ENCODE measurements around the gene FZD8. TPM values are rescaled to one million over a fixed set of nuclear protein-coding genes. Genes with fewer than 3 reads are reported as not detected.
A peak's percentile ranks its signal among the peaks of the same experiment; 100 is the strongest.

The FZD8 gene
- total and polyA plus RNA-seq, 4 donors: 6.5 to 20.8 (median 7.6) TPM

DNA sequence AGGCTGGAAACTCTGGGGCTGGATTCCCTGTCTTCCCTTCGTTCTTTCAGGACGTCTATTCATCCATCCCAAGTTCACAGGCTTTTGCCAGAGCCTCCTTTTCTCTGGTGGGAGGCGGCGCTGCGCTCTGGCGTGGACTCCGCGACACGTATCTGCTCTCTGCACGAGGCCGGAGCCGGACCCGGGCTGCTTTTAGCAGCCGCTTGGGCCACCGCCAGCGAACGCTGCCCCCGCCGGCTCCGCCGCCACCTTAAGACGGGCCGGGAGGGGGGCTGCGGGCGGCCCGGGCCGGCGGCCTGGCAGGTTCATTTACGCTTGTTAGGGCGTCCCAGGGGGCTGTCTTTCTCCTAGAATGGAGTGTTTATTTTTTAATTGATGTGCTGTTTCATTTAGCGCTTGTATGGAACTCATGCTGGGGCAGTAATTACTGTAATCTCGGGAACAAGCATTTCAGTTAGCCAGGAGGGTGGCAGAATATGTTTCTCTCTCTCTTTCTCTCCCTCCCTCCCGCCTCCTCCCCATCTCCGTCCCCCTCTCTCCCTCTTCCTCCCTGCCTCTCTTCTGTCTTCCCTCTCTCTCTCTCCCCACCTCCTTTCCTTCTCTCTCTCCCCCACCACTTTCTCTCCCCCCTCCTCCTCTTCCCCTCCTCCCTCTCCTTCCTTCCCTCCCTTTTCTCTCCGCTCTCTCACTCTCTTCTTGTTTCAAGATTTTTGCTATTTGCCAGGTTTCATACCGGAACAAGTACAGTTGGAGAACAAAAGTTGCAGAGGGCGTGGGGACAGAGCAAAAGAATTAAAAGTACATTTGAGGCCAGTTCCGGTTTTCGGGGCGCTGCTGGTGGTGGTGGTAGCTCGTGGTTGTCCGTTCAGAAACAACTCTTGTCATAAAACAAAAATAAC lies 1.3 kb upstream of the FZD8 start:
- no peak overlapping the region for H3K9ac ChIP-seq (ENCODE audit: insufficient read depth in 1 of 2, low read length in 2 of 2)
- no peak for TF ChIP-seq CTCF (IDR thresholded peaks at IDR 0.05; ENCODE audit: control extremely low read depth, extremely low read depth)
- no peaks in the 10 kb centered on the region for H3K36me3 ChIP-seq (ENCODE audit: control insufficient read depth in 4 of 4, insufficient read depth in 4 of 4, low read length in 4 of 4)
- WGBS, 2 donors: 1% methylated on average over 41 to 42 of the region's 42 CpGs
- H3K9me3 ChIP-seq (ENCODE audit: control insufficient read depth in 4 of 4, insufficient read depth in 3 of 4, low read length in 3 of 4): peaks cover 0 to 5% (median 2%) of the 10 kb centered on the region in 4 donors
- H3K4me1 ChIP-seq (ENCODE audit: control insufficient read depth in 5 of 5, insufficient read depth in 5 of 5, low read length in 5 of 5): peaks cover 0 to 32% (median 4%) of the 10 kb centered on the region in 5 donors
- peak; percentile 66 to 84 (median 67) for DNase-seq
- peak overlapping the region; percentile 58 for H3K4me3 ChIP-seq
- ATAC-seq (ENCODE audit: insufficient read depth, low FRiP score): no peak
- H3K27me3 ChIP-seq (ENCODE audit: control insufficient read depth in 3 of 3, insufficient read depth in 3 of 3, low read length in 2 of 3): peaks cover 0 to 23% (median 20%) of the 10 kb centered on the region in 3 donors
- H3K27ac ChIP-seq (ENCODE audit: low read depth in 1 of 2, low read length in 1 of 2): peak overlapping the region; percentile 17 to 63

DNA sequence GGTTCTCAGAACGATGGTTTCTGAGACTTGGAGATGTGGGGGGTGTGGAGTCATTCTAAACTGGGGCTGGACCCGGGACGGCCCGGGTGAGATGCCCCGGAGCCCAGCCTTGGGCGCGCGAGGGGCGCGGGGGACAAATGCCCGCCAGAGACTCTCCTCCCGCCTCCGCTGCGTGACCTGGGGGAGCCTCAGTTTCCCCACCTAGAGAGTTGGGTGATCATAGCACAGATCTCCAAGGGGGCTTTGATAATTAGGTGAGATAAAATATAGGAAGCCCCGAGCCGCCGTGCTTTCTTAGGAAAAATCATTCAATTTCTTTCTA lies 658 bp upstream of the FZD8 start:
- Histone ChIP-seq H3K27ac (ENCODE audit: low read depth in 1 of 2, low read length in 1 of 2) (peak overlapping the region in 1 of 2 donors; percentile 63), H3K36me3 (ENCODE audit: control insufficient read depth in 4 of 4, insufficient read depth in 4 of 4, low read length in 4 of 4) (no peaks in the 10 kb centered on the region), H3K4me3 (peak overlapping the region; percentile 29), H3K4me1 (ENCODE audit: control insufficient read depth in 5 of 5, insufficient read depth in 5 of 5, low read length in 5 of 5) (peaks cover 0 to 32% (median 4%) of the 10 kb centered on the region in 5 donors), H3K9ac (ENCODE audit: insufficient read depth in 1 of 2, low read length in 2 of 2) (no peak overlapping the region), H3K9me3 (ENCODE audit: control insufficient read depth in 4 of 4, insufficient read depth in 3 of 4, low read length in 3 of 4) (peaks cover 0 to 5% (median 2%) of the 10 kb centered on the region in 4 donors), H3K27me3 (ENCODE audit: control insufficient read depth in 3 of 3, insufficient read depth in 3 of 3, low read length in 2 of 3) (peaks cover 0 to 29% (median 26%) of the 10 kb centered on the region in 3 donors)
- DNase-seq (no peak), ATAC-seq (ENCODE audit: insufficient read depth, low FRiP score) (no peak)
- 1% methylated on average over 17 of the region's 17 CpGs for WGBS, 2 donors
- no peak for TF ChIP-seq CTCF (IDR thresholded peaks at IDR 0.05; ENCODE audit: control extremely low read depth, extremely low read depth)

- H3K9ac ChIP-seq (ENCODE audit: insufficient read depth in 1 of 2, low read length in 2 of 2): no peak overlapping the region
- H3K27ac ChIP-seq (ENCODE audit: low read depth in 1 of 2, low read length in 1 of 2): peak overlapping the region; percentile 89 to 95
- H3K4me3 ChIP-seq: peak overlapping the region; percentile 43
- peak; percentile 13 for ATAC-seq (ENCODE audit: insufficient read depth, low FRiP score)
- 0 to 1% methylated on average over 40 to 54 of the region's 54 CpGs for WGBS, 2 donors
- peaks cover 0 to 5% (median 0%) of the 10 kb centered on the region in 4 donors for H3K9me3 ChIP-seq (ENCODE audit: control insufficient read depth in 4 of 4, insufficient read depth in 3 of 4, low read length in 3 of 4)
- no peak for TF ChIP-seq CTCF (IDR thresholded peaks at IDR 0.05; ENCODE audit: control extremely low read depth, extremely low read depth)
- H3K27me3 ChIP-seq (ENCODE audit: control insufficient read depth in 3 of 3, insufficient read depth in 3 of 3, low read length in 2 of 3): peaks cover 0 to 37% (median 34%) of the 10 kb centered on the region in 3 donors
- H3K4me1 ChIP-seq (ENCODE audit: control insufficient read depth in 5 of 5, insufficient read depth in 5 of 5, low read length in 5 of 5): peaks cover 0 to 34% (median 4%) of the 10 kb centered on the region in 5 donors
- H3K36me3 ChIP-seq (ENCODE audit: control insufficient read depth in 4 of 4, insufficient read depth in 4 of 4, low read length in 4 of 4): no peaks in the 10 kb centered on the region
- DNase-seq: peak in 2 of 3 donors; percentile 19 to 25
Measured at GRCh38 chr10:35641676-35642034, 441 bp downstream of the FZD8 start.

Measured in lung (tissue), 12 donors.